HCT116 (cell line): ENCODE data around the gene POLD1.

Experiments
- ATF3 ChIP-seq: IDR thresholded peaks from 2 replicates; pipeline ENCODE4 v1.6.1; 2012
- CEBPB ChIP-seq: IDR thresholded peaks from 2 replicates; pipeline ENCODE4 v1.6.1; 2012; ENCODE audit warnings: low read depth
- CTCF ChIP-seq, 3 experiments: fragments of 200-600 bp in 1 of 3; sonication (generic) in 1 of 3; IDR thresholded peaks in 2 of 3; conservative IDR thresholded peaks in 1 of 3; 2 replicates each; pipeline ENCODE4 v1.5.1; 2012 to 2017; ENCODE audit warnings: low read depth in 2 of 3, low read length in 2 of 3, antibody characterized with exemption in 1 of 3, borderline replicate concordance in 1 of 3, control low read depth in 1 of 3, mild to moderate bottlenecking in 1 of 3, mixed read lengths in 1 of 3, mixed run types in 1 of 3, moderate library complexity in 1 of 3; ENCODE audit not compliant: insufficient read depth in 1 of 3
- EGR1 ChIP-seq: IDR thresholded peaks from 2 replicates; pipeline ENCODE4 v1.6.1; 2012; ENCODE audit warnings: low read depth
- POLR2A ChIP-seq: IDR thresholded peaks from 2 replicates; pipeline ENCODE4 v1.7.0; 2011; ENCODE audit warnings: borderline replicate concordance; ENCODE audit not compliant: insufficient read depth, insufficient read length; ENCODE audit errors: extremely low read depth
- POLR2AphosphoS5 ChIP-seq: IDR thresholded peaks from 2 replicates; pipeline ENCODE4 v1.6.1; 2011; ENCODE audit warnings: mild to moderate bottlenecking, low read depth, low read length, moderate library complexity
- TCF7L2 ChIP-seq: IDR thresholded peaks from 2 replicates; pipeline ENCODE4 v1.7.0; 2011; ENCODE audit warnings: borderline replicate concordance, inconsistent platforms; ENCODE audit not compliant: insufficient read depth, insufficient read length; ENCODE audit errors: extremely low read depth
- YY1 ChIP-seq: IDR thresholded peaks from 2 replicates; pipeline ENCODE4 v1.6.1; 2011; ENCODE audit warnings: low read length, low read depth, moderate library complexity, mild to moderate bottlenecking; ENCODE audit not compliant: insufficient replicate concordance; ENCODE audit errors: extremely low read depth

DNA sequence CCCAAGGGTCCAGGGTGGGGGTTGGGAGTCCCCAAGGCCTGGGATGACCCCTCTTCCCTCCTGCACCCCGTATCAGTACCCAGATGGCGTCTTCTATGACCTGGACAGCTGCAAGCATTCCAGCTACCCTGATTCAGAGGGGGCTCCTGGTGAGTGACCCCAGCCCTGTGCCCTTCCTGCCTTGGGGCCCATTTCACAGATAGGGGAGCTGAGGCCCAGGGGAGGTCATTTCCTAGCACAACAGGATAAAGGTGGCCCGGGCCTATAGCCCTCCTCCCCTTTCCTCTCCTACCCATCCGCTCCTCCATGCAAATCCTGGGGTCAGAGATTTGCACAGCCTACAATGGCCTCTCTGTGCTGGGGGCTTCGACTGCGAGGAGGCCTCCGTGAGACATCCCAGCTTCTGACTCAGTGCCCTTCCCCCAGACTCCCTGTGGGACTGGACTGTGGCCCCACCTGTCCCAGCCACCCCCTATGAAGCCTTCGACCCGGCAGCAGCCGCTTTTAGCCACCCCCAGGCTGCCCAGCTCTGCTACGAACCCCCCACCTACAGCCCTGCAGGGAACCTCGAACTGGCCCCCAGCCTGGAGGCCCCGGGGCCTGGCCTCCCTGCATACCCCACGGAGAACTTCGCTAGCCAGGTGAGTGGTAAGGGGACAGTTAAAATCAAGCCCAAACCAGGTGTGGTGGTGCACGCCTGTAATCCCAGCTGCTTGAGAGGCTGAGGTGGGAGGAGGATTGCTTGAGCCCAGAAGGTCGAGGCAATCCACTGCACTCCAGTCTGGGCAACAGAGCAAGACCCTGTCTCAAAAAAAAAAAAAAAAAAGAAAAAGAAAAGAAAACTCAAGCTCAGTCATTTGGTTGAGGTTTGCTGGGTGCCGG, 38.5 kb downstream of the POLD1 start:
- no peak for TF ChIP-seq POLR2AphosphoS5
- no peak for TF ChIP-seq EGR1
- no peak for TF ChIP-seq TCF7L2
- TF ChIP-seq CTCF (IDR thresholded peaks at IDR 0.05 in 2 of 3, conservative IDR thresholded peaks at IDR 0.05 in 1 of 3; ENCODE audit: borderline replicate concordance in 1 of 3, insufficient read depth in 1 of 3, low read depth in 2 of 3, low read length in 2 of 3) = no peak
- TF ChIP-seq POLR2A = no peak
- no peak for TF ChIP-seq ATF3
- TF ChIP-seq YY1 = no peak
- TF ChIP-seq CEBPB = no peak
